ENCODE measurements around the gene CDC42BPB.
"Not testable (repeated sequence)": the region's sequence is repeated elsewhere in the genome, so short reads cannot be mapped to it uniquely, and the experiment has no call there.

CDC42BPB gene

GRCh38 chr14:102927346-102927877 is 129.9 kb downstream of the CDC42BPB start:
- TF ChIP-seq, protein P1, sequence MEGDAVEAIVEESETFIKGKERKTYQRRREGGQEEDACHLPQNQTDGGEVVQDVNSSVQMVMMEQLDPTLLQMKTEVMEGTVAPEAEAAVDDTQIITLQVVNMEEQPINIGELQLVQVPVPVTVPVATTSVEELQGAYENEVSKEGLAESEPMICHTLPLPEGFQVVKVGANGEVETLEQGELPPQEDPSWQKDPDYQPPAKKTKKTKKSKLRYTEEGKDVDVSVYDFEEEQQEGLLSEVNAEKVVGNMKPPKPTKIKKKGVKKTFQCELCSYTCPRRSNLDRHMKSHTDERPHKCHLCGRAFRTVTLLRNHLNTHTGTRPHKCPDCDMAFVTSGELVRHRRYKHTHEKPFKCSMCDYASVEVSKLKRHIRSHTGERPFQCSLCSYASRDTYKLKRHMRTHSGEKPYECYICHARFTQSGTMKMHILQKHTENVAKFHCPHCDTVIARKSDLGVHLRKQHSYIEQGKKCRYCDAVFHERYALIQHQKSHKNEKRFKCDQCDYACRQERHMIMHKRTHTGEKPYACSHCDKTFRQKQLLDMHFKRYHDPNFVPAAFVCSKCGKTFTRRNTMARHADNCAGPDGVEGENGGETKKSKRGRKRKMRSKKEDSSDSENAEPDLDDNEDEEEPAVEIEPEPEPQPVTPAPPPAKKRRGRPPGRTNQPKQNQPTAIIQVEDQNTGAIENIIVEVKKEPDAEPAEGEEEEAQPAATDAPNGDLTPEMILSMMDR (IDR thresholded peaks at IDR 0.05; ENCODE audit: low read depth, low read length, missing control alignments), result no peak
- no peak for DNase-seq (ENCODE audit: extremely low read depth, low read depth)
- H3K4me3 ChIP-seq (replicated peaks; ENCODE audit: low read depth, low read length), result no peak overlapping the region

DNA sequence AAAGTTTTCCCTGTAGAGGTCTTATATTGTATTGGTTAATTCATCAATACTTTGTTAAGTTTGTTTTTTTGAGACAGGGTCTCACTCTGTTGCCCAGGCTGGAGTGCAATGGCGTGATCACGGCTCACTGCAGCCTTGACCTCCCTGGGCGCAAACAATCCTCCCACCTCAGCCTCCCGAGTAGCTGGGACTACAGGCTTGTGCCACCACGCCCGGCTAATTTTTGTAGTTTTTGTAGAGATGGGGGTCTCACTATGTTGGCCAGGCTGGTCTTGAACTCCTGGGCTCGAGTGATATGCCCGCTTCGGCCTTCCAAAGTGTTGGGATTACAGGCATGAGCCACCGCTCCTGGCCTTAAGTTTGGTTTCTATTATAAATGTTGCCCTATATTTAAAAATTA is 130.5 kb downstream of the CDC42BPB start:
- H3K4me3 ChIP-seq (replicated peaks; ENCODE audit: low read depth, low read length); DNase-seq (ENCODE audit: extremely low read depth, low read depth): not testable (repeated sequence)

- H3K4me3 ChIP-seq (replicated peaks; ENCODE audit: low read depth, low read length), result no peak overlapping the region
- DNase-seq (ENCODE audit: extremely low read depth, low read depth), result no peak
- TF ChIP-seq, protein P1 (IDR thresholded peaks at IDR 0.05; ENCODE audit: low read depth, low read length, missing control alignments), result no peak
These were observed 131.2 kb downstream of the CDC42BPB start for GRCh38 chr14:102926104-102926503.

DNA sequence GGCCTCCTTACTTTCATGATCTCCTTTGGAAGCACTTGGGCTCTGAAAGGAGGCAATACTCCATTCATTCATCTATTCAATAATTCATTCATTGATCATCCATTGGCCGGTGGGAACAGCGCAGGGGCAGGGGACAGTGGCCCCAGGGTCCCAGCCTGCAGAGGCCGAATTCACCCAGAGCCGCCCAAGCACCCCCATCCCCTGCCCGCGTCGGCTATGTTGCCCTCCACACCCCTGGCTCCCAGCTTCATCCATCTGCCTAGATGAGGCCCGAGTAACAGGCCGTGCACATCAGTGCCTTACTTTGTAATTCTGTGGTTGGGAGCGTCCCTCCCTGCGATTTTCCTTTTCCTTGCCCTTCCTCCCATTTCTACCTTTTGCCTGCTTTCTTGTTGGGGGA is 131.7 kb downstream of the CDC42BPB start:
- no peak overlapping the region for H3K4me3 ChIP-seq (replicated peaks; ENCODE audit: low read depth, low read length)
- no peak for DNase-seq (ENCODE audit: extremely low read depth, low read depth)
- TF ChIP-seq, protein P1 (IDR thresholded peaks at IDR 0.05; ENCODE audit: low read depth, low read length, missing control alignments), result no peak

GRCh38 chr14:102924632-102925588 is 132.4 kb downstream of the CDC42BPB start:
- H3K4me3 ChIP-seq (replicated peaks; ENCODE audit: low read depth, low read length), result no peak overlapping the region
- no peak for DNase-seq (ENCODE audit: extremely low read depth, low read depth)
- TF ChIP-seq, protein P1 (IDR thresholded peaks at IDR 0.05; ENCODE audit: low read depth, low read length, missing control alignments), result no peak

DNA sequence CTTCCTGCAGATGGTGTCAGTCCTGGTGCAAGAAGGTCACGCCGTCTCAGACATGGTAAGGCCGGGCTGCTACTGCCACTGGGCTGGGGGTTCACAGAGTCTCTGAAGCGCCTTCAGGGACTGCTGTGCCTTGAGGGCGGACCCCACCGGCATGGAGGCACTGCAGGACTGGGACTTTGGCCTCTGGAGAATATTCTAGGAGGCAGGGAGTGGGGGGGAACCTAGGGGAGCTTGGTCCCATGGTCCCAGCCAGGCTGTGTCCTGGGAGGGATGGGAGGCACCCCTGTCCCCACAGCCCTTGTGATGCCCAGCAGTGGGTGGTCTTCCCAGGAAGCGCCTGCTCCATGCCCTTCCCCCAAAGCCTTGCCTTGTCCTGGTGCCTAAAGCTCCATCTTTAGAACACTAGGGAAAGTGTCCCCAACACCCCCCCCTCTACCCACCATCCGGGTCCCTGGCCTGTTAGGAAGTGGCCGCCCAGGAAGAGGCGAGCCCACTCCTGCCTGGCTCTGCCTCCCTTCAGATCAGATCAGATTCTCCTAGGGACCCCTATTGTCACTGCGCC is 133.3 kb downstream of the CDC42BPB start:
- TF ChIP-seq, protein P1 (IDR thresholded peaks at IDR 0.05; ENCODE audit: low read depth, low read length, missing control alignments), result no peak
- DNase-seq (ENCODE audit: extremely low read depth, low read depth), result no peak

More for the DNA sequence above, 133.3 kb downstream of the CDC42BPB start:
- no peak overlapping the region for H3K4me3 ChIP-seq (replicated peaks; ENCODE audit: low read depth, low read length)
